NCI-H460 (cell line): ENCODE measurements around the gene SMPD3. TPM values are rescaled to one million over a fixed set of nuclear protein-coding genes. Genes with fewer than 3 reads are reported as not detected.

ENCODE experiments used
- small RNA-seq, 2 experiments: library from RNA; depleted of rRNA; stranded (forward); fragments of <200 nt; gene quantifications; one replicate each; pipeline ENCODE3, GENCODE V24; 2014
- total RNA-seq: library from RNA; depleted of rRNA; stranded (reverse); fragments of >200 nt; shearing (Covaris generic); gene quantifications from 2 replicates; pipeline ENCODE4 v1.2.3, GENCODE V29; 2014; rRNA removed

Gene SMPD3
- total RNA-seq, 1 experiment from 2014 or later: 0.07 TPM

Small RNA genes lying within 50 kb of the gene (small RNA-seq; reads per million reads assigned to genes)
- 0 reads per million in 2 experiments for gene RF00019
- gene RNU4-30P: 0 reads per million in 2 experiments

Other genes with a start within 250 kb of the SMPD3 start
- gene ESRP2, start 212.4 kb downstream of the SMPD3 start, total RNA-seq: 0.27 TPM in 1 of 2 replicates, not detected in the other
- 7.5 and 7.6 TPM in 2 replicates for gene PLA2G15, start 203.1 kb downstream of the SMPD3 start, total RNA-seq
- gene SLC7A6, start 184.0 kb downstream of the SMPD3 start, total RNA-seq: 21.5 and 22.1 TPM in 2 replicates
- gene SLC7A6OS, start 137.6 kb downstream of the SMPD3 start, total RNA-seq: 18.2 and 21.0 TPM in 2 replicates
- 39.4 and 51.7 TPM in 2 replicates for gene PRMT7, start 137.5 kb downstream of the SMPD3 start, total RNA-seq
- 27.6 and 28.6 TPM in 2 replicates for gene ZFP90, start 90.8 kb upstream of the SMPD3 start, total RNA-seq
- not detected in 2 replicates for gene CDH3, start 196.8 kb upstream of the SMPD3 start, total RNA-seq